H9 (cell line): Measurements from ENCODE around the gene ARHGAP24. TPM values are rescaled to one million over a fixed set of nuclear protein-coding genes. Genes with fewer than 3 reads are reported as not detected.
A peak's percentile ranks its signal among the peaks of the same experiment; 100 is the strongest.

Source experiments
- DNase-seq: peaks from one replicate; pipeline ENCODE4 v3.0.0-alpha.2; 2017
- H2AFZ ChIP-seq: one replicate; pipeline ENCODE4 v1.6.1; 2013; ENCODE audit warnings: mild to moderate bottlenecking, low read length, control low read depth, moderate library complexity
- H2AK5ac ChIP-seq: 2 replicates; pipeline ENCODE4 v1.6.1; 2013; ENCODE audit warnings: low read length, control low read depth, mixed read lengths; ENCODE audit not compliant: insufficient read length
- H2BK120ac ChIP-seq: one replicate; pipeline ENCODE4 v1.6.1; 2013; ENCODE audit warnings: low read depth, mild to moderate bottlenecking, low read length, control low read depth, inconsistent platforms; ENCODE audit not compliant: poor library complexity, severe bottlenecking
- H2BK12ac ChIP-seq: 2 replicates; pipeline ENCODE4 v1.6.1; 2013; ENCODE audit warnings: low read length, control low read depth, mixed read lengths, low read depth; ENCODE audit not compliant: insufficient read length
- H2BK15ac ChIP-seq: 2 replicates; pipeline ENCODE4 v1.6.1; 2013; ENCODE audit warnings: low read depth, low read length, control low read depth
- H2BK20ac ChIP-seq: one replicate; pipeline ENCODE4 v1.6.1; 2013; ENCODE audit warnings: low read depth, mild to moderate bottlenecking, low read length, control low read depth, inconsistent platforms; ENCODE audit not compliant: poor library complexity, severe bottlenecking
- H2BK5ac ChIP-seq: 2 replicates; pipeline ENCODE4 v1.6.1; 2013; ENCODE audit warnings: low read length, control low read depth, mixed read lengths; ENCODE audit not compliant: insufficient read length
- H3K14ac ChIP-seq: 2 replicates; pipeline ENCODE4 v1.6.1; 2013; ENCODE audit warnings: low read length, control low read depth; ENCODE audit not compliant: insufficient read depth
- H3K18ac ChIP-seq: 2 replicates; pipeline ENCODE4 v1.6.1; 2013; ENCODE audit warnings: low read depth, mild to moderate bottlenecking, mixed read lengths, low read length, control low read depth; ENCODE audit not compliant: insufficient read length
- H3K23ac ChIP-seq: 2 replicates; pipeline ENCODE4 v1.6.1; 2013; ENCODE audit warnings: low read length, control low read depth, mixed read lengths, low read depth; ENCODE audit not compliant: insufficient read length
- H3K23me2 ChIP-seq: 2 replicates; pipeline ENCODE4 v1.6.1; 2013; ENCODE audit warnings: low read depth, mild to moderate bottlenecking, mixed read lengths, low read length, control low read depth; ENCODE audit not compliant: insufficient read length, poor library complexity, severe bottlenecking
- H3K27ac ChIP-seq: 2 replicates; pipeline ENCODE4 v1.5.1; 2013; ENCODE audit warnings: low read length, control low read depth, mixed read lengths, low read depth; ENCODE audit not compliant: insufficient read length
- H3K27me3 ChIP-seq: 2 replicates; pipeline ENCODE4 v1.6.1; 2013; ENCODE audit warnings: low read length, control low read depth, inconsistent platforms; ENCODE audit not compliant: insufficient read depth
- H3K4ac ChIP-seq: 2 replicates; pipeline ENCODE4 v1.6.1; 2013; ENCODE audit warnings: low read depth, mild to moderate bottlenecking, control low read depth, inconsistent platforms, low read length, moderate library complexity
- H3K4me1 ChIP-seq: 2 replicates; pipeline ENCODE4 v1.6.1; 2013; ENCODE audit warnings: low read length, control low read depth, inconsistent platforms; ENCODE audit not compliant: insufficient read depth
- H3K4me2 ChIP-seq: 2 replicates; pipeline ENCODE4 v1.6.1; 2013; ENCODE audit warnings: low read length, control low read depth, mixed read lengths; ENCODE audit not compliant: insufficient read length, insufficient read depth
- H3K56ac ChIP-seq: 2 replicates; pipeline ENCODE4 v1.6.1; 2013; ENCODE audit warnings: low read depth, mild to moderate bottlenecking, mixed read lengths, low read length, control low read depth; ENCODE audit not compliant: insufficient read length
- H3K79me1 ChIP-seq: 2 replicates; pipeline ENCODE4 v1.6.1; 2013; ENCODE audit warnings: low read depth, mild to moderate bottlenecking, moderate library complexity, low read length, control low read depth, inconsistent platforms; ENCODE audit not compliant: insufficient read depth, poor library complexity, severe bottlenecking
- H3K79me2 ChIP-seq: 2 replicates; pipeline ENCODE4 v1.6.1; 2013; ENCODE audit warnings: low read length, control low read depth, inconsistent platforms; ENCODE audit not compliant: insufficient read depth
- H3K9ac ChIP-seq: 2 replicates; pipeline ENCODE4 v1.6.1; 2013; ENCODE audit warnings: low read length, control low read depth, mixed read lengths; ENCODE audit not compliant: insufficient read length; ENCODE audit errors: extremely low read depth
- H3K9me3 ChIP-seq: one replicate; pipeline ENCODE4 v1.6.1; 2013; ENCODE audit warnings: low read depth, low read length, inconsistent platforms; ENCODE audit not compliant: control insufficient read depth
- H3T11ph ChIP-seq: one replicate; pipeline ENCODE4 v1.6.1; 2013; ENCODE audit warnings: mild to moderate bottlenecking, low read length, control low read depth, inconsistent platforms
- H4K20me1 ChIP-seq: one replicate; pipeline ENCODE4 v1.6.1; 2013; ENCODE audit not compliant: control insufficient read depth, insufficient read length, insufficient read depth
- H4K5ac ChIP-seq: 2 replicates; pipeline ENCODE4 v1.6.1; 2013; ENCODE audit warnings: low read depth, mild to moderate bottlenecking, mixed read lengths, low read length, control low read depth; ENCODE audit not compliant: insufficient read length
- H4K8ac ChIP-seq: replicated peaks from 2 replicates; pipeline ENCODE4 v1.6.1; 2013; ENCODE audit warnings: low read length, control low read depth, mixed read lengths, low read depth; ENCODE audit not compliant: insufficient read length
- H4K91ac ChIP-seq: 2 replicates; pipeline ENCODE4 v1.6.1; 2013; ENCODE audit warnings: low read depth, mild to moderate bottlenecking, moderate library complexity, mixed read lengths, low read length, control low read depth; ENCODE audit not compliant: insufficient read length
- H3K27ac Mint-ChIP-seq, 3 experiments: 2 replicates in 2 of 3; 3 replicates in 1 of 3; pipeline ENCODE4 v1.8.0; 2020 to 2021; ENCODE audit warnings: mixed read lengths in 3 of 3, mild to moderate bottlenecking in 1 of 3, moderate library complexity in 1 of 3
- H3K27me3 Mint-ChIP-seq: 2 replicates; pipeline ENCODE4 v1.8.0; 2021; ENCODE audit warnings: low read depth, mild to moderate bottlenecking, moderate library complexity, mixed read lengths
- H3K36me3 Mint-ChIP-seq, 3 experiments: 2 replicates in 2 of 3; 3 replicates in 1 of 3; pipeline ENCODE4 v1.8.0; 2020 to 2021; ENCODE audit warnings: low read depth in 3 of 3, mixed read lengths in 3 of 3; ENCODE audit not compliant: insufficient read depth in 1 of 3
- H3K4me1 Mint-ChIP-seq, 2 experiments: 2 replicates each; pipeline ENCODE4 v1.8.0; 2020; ENCODE audit warnings: mixed read lengths in 2 of 2
- H3K4me3 Mint-ChIP-seq, 2 experiments: 2 replicates in 1 of 2; 3 replicates in 1 of 2; pipeline ENCODE4 v1.8.0; 2020 to 2021; ENCODE audit warnings: mild to moderate bottlenecking in 2 of 2, mixed read lengths in 2 of 2, moderate library complexity in 1 of 2
- H3K9me3 Mint-ChIP-seq, 2 experiments: 2 replicates in 1 of 2; 3 replicates in 1 of 2; pipeline ENCODE4 v1.8.0; 2020; ENCODE audit warnings: mild to moderate bottlenecking in 2 of 2, mixed read lengths in 2 of 2, moderate library complexity in 1 of 2
- CTCF ChIP-seq: fragments of 200-600 bp; sonication (generic); conservative IDR thresholded peaks from 3 replicates; pipeline ENCODE4 v1.8.0; 2021; ENCODE audit warnings: antibody characterized with exemption, mild to moderate bottlenecking
- WGBS: extraction: QIAGEN DNeasy Blood & Tissue Kit; methylation state at CpG from one replicate; pipeline ENCODE4 v1.1.7; 2013; ENCODE audit warnings: missing lambda C conversion rate, low lambda C conversion rate, mixed read lengths; ENCODE audit not compliant: insufficient read length; ENCODE audit errors: extremely low coverage; 5-methylcytosine and 5-hydroxymethylcytosine counted together
- total RNA-seq: library from RNA; stranded (reverse); gene quantifications from 2 replicates; pipeline ENCODE4 v1.2.1, GENCODE V29; 2021

Gene ARHGAP24
- total RNA-seq, 1 experiment from 2014 or later = 0.37 TPM

GRCh38 chr4:86014599-86014998, 539.6 kb downstream of the ARHGAP24 start:
- H3K23ac ChIP-seq = no peak overlapping the region
- no peaks in the 10 kb centered on the region for H3K9me3 ChIP-seq
- no peak overlapping the region for H3K18ac ChIP-seq
- H3K9ac ChIP-seq = no peak overlapping the region
- Mint-ChIP-seq H3K27me3 (no peaks in the 10 kb centered on the region), H3K4me3 (no peak overlapping the region), H3K27ac (peak overlapping the region in 1 of 3 experiments; percentile 12; a peak in 1 of 7 replicates), H3K9me3 (no peaks in the 10 kb centered on the region), H3K4me1 (peaks cover 10 to 15% of the 10 kb centered on the region in 2 experiments), H3K36me3 (no peaks in the 10 kb centered on the region)
- H3K23me2 ChIP-seq = no peaks in the 10 kb centered on the region
- DNase-seq = no peak
- no peak overlapping the region for H2AK5ac ChIP-seq
- no peak overlapping the region for H3K27ac ChIP-seq
- no peak overlapping the region for H2BK120ac ChIP-seq
- TF ChIP-seq CTCF = no peak
- H4K8ac ChIP-seq = no peak overlapping the region
- no peak overlapping the region for H4K91ac ChIP-seq
- no peaks in the 10 kb centered on the region for H4K20me1 ChIP-seq
- H2BK15ac ChIP-seq = no peak overlapping the region
- no peak overlapping the region for H3K4ac ChIP-seq
- H3K79me2 ChIP-seq = no peaks in the 10 kb centered on the region
- H3K4me1 ChIP-seq = no peaks in the 10 kb centered on the region
- no peaks in the 10 kb centered on the region for H3K79me1 ChIP-seq
- H2AFZ ChIP-seq = no peak overlapping the region
- no peak overlapping the region for H3K14ac ChIP-seq
- no peak overlapping the region for H2BK5ac ChIP-seq
- H2BK12ac ChIP-seq = no peak overlapping the region
- H2BK20ac ChIP-seq = no peak overlapping the region
- H3T11ph ChIP-seq = no peak overlapping the region
- H4K5ac ChIP-seq = no peak overlapping the region
- H3K27me3 ChIP-seq = no peaks in the 10 kb centered on the region
- H3K4me2 ChIP-seq = no peak overlapping the region
- no peak overlapping the region for H3K56ac ChIP-seq
- WGBS = no CpG with 5 or more reads among the region's 5 CpGs
